Stimulated activated CD4-positive, alpha-beta T cell treated with anti-CD3 and anti-CD28 coated beads, Interleukin-2, amount 100 ng/mL, for 48 hours (primary cell): ENCODE measurements around the gene LYZ.

ENCODE experiments used
- DNase-seq, 2 donors: peaks; one replicate each; pipeline ENCODE4 v3.0.0-alpha.2; 2020

The LYZ gene

GRCh38 chr12:69339999-69340398 is 8.2 kb upstream of the LYZ start:
- no peak for DNase-seq

- DNase-seq = no peak
Observed at GRCh38 chr12:69341328-69341727, 6.9 kb upstream of the LYZ start.

DNA sequence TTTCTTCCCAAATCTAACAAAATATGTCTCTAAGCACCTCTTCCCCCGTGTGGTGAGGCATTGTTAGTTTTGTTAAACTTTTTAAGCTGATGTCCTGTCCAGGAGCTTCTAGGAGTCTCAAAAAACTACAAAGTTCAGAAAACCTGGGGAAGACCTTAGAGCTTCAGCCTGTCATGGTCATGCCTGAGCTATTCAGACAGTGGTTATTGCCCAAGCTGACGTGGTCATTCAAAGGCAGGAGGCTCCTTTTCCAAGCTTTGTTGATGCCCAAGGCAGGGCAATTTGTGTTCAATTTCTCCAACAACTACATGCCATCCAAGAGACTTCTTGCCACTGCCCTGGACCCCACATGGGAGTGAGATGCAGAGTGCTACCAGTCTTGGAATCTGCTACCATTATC is 5.8 kb upstream of the LYZ start:
- DNase-seq = no peak

DNA sequence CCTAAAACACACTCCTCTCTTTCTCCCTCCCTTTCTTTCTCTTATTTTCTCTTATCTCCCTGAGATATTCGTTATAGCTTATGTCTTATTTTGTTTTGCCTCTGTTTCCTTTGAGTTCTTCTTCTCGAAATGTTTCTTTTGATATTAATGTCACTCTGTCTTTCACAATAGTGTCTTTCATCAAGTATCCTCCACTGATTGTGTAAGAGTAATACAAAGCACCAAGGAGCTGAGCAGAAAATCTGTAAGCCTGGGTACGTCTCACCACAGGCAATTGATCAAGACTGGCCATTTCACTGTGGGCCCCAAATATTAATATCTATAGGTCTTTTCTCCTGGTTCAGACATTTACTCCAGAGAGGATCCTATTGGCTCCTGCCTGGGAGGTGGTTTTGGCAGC is 4.8 kb upstream of the LYZ start:
- no peak for DNase-seq

GRCh38 chr12:69343885-69344612 is 4.1 kb upstream of the LYZ start:
- DNase-seq = no peak

- DNase-seq = no peak
Observed at GRCh38 chr12:69345077-69345476, 3.1 kb upstream of the LYZ start.

- DNase-seq = no peak
Observed at GRCh38 chr12:69345742-69346141, 2.4 kb upstream of the LYZ start.

- no peak for DNase-seq
Observed at GRCh38 chr12:69350002-69350626, 1.9 kb downstream of the LYZ start.

DNA sequence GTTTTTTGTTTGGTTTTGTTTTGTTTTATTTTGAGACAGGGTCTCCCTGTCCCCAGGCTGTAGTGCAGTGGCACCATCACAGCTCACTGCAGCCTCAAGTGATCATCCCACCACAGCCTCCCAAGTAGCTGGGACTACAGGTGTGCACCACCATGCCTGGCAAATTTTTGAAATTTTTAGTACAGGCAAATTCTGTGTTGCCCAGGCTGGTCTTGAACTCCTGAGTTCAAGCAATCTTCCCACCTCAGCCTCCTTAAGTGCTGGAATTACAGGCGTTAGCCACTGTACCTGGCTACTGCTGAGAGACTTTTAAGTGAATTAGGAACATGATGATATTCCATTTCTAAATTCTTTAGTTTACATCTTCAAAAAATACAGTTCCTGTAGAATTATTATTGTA is 2.6 kb downstream of the LYZ start:
- DNase-seq = no peak

GRCh38 chr12:69351462-69352236 is 3.5 kb downstream of the LYZ start:
- no peak for DNase-seq

DNA sequence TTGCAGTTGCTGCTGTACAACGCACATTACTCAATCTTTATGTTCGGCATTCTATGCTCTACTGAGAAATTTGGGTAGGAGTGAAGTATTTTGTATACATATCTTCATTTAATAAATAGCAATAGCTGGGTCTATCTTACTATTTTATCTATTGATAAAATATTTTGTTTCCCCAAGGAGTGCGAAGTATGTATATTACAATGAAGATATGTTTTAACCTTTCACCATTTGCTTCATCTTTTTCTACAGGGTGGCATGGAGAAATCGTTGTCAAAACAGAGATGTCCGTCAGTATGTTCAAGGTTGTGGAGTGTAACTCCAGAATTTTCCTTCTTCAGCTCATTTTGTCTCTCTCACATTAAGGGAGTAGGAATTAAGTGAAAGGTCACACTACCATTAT is 4.7 kb downstream of the LYZ start:
- DNase-seq = no peak

DNA sequence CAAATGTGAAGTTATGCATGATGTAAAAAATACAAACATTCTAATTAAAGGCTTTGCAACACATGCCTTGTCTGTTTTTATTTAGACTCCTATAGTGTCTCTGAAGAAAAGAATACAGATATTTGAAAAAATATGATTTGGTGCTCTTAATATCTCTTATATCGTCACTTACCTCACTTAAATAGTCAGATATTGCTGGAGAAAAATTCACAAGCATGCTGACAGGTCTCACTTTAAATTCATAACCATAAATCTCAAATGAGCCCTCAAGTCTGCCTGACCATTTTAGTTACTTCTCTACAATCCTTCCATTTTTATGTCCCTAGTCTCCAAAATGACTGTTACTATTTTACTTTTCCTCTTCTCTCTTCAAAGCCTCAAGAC is 6.0 kb downstream of the LYZ start:
- DNase-seq = no peak

- DNase-seq = no peak
Observed at GRCh38 chr12:69354556-69355187, 6.5 kb downstream of the LYZ start.

DNA sequence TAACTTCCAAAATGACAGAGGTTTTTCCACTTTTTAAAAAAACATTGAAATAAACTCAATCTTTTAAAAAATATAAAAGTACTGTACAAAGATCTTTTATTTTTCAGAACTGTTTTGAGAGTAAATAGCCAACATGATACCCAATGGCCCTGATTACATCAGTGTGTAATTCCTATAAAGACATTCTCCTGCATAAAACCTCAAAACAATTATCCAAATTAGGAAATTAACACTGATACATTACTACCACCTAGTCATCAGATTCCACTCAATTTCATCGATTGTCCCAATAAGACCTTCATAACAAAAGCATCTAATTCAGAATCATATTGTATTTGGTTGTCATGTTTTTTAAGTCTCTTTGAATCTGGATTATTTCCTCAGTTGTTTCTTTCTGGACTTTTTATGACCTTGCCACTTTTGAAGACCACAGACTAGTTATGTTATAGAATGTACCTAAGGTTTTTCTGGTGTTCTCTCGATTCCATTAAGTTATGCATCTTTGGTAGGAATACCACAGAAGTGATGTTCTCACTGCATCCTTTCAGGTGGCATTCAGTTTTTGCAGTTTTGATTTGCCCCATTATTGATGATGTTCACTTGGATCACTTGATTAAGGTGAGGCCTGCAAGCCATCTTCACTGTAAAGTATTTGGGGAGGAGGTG is 7.3 kb downstream of the LYZ start:
- DNase-seq = no peak

- DNase-seq = peak; percentile 77 to 79
Observed at GRCh38 chr12:69359531-69360347, 11.6 kb downstream of the LYZ start, which contains the start of gene YEATS4. Gene YEATS4 (plus strand): TSS chr12:69359743. CDS start chr12:69359973, 230 bp downstream.

GRCh38 chr12:69360348-69360672 is 12.1 kb downstream of the LYZ start:
- DNase-seq = no peak

DNA sequence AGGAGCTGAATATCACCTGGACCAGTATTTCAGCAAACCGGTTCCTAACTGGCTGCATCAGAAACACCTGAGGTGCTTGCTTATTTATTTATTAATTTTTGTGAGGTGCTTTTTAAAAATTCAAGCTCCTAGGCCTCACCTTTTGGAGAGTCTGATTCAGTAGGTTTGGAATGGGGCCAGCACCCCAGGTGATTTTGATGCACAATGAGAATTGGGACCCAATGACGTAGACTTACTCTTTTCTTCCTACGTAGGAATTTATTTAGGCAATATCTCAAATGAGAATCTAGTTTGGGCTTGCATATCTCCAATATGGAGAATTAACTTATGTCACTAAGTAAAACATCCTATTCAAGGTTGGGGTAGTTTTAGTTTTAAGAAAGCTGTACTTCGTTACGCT is 18.6 kb downstream of the LYZ start:
- DNase-seq = no peak

GRCh38 chr12:69368171-69368570 is 20.0 kb downstream of the LYZ start:
- DNase-seq = no peak

- DNase-seq = no peak
Observed at GRCh38 chr12:69383074-69383473, 34.9 kb downstream of the LYZ start.

- DNase-seq = no peak
Observed at GRCh38 chr12:69385038-69385437, 36.9 kb downstream of the LYZ start.

DNA sequence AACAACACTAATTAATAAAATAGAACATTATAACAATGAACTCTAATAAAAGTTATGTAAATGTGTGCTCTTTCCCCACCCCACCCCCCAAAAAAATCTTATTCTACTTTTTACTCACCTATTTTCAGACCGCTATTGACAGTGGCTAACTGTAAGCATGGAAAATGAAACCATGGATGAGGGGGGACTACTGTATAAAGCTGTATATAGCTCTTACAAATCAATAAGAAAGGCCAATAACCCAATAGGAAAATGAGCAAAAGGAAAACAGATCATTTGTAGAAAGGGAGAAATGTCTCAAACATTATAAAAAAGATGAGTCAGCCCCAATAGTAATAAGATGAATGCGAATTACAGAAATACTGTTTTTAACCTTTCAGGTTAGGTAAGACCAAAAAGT is 38.7 kb downstream of the LYZ start:
- no peak for DNase-seq

DNA sequence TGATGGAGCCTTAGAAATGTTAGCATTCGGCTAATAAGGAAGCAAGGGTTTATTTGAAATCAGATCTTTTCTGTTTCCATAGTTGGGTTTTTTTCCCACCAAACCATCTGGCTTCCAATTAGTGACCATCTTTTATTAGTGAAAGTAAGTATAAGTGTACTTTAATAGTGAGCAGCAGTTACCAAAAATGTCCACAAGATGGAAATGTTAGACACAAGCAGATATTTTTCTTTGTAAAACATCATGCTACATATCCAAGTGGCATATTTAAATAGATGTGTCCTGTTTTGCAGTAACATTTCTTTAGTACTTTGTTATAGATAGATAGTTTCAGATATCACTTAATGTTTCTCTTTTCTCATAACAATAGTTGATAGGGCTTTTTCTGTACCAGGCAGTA is 40.2 kb downstream of the LYZ start:
- no peak for DNase-seq
